ENCODE results near the gene GRIK2.

GRCh38 chr6:101365181-101365580, 28.3 kb upstream of the GRIK2 start:
- TF ChIP-seq CTCF (IDR thresholded peaks at IDR 0.05) (no peak), POLR2A (IDR thresholded peaks at IDR 0.05) (no peak), EP300 (IDR thresholded peaks at IDR 0.05) (no peak)

Data from tibial nerve (tissue), 4 donors.